ENCODE measurements around the gene TFRC. TPM values are rescaled to one million over a fixed set of nuclear protein-coding genes. Genes with fewer than 3 reads are reported as not detected.
"Not testable (repeated sequence)": the region's sequence is repeated elsewhere in the genome, so short reads cannot be mapped to it uniquely, and the experiment has no call there.

Gene TFRC
- total RNA-seq, 1 donor = 80.3 TPM

GRCh38 chr3:196020373-196020772 lies 61.5 kb downstream of the TFRC start:
- no peak overlapping the region for H3K4me3 ChIP-seq (ENCODE audit: low read depth, low read length)
- no peak for DNase-seq (ENCODE audit: low read depth)
- no peak for TF ChIP-seq CTCF (IDR thresholded peaks at IDR 0.05; ENCODE audit: insufficient read depth, low read length)

- H3K4me3 ChIP-seq (ENCODE audit: low read depth, low read length) = not testable (repeated sequence)
- peak; percentile 39 for DNase-seq (ENCODE audit: low read depth)
Observed at GRCh38 chr3:196019576-196019975, 62.3 kb downstream of the TFRC start.

- not testable (repeated sequence) for H3K4me3 ChIP-seq (ENCODE audit: low read depth, low read length); DNase-seq (ENCODE audit: low read depth)
Observed at GRCh38 chr3:196018159-196018558, 63.7 kb downstream of the TFRC start.

GRCh38 chr3:196016485-196016884 lies 65.4 kb downstream of the TFRC start:
- no peak for TF ChIP-seq CTCF (IDR thresholded peaks at IDR 0.05; ENCODE audit: insufficient read depth, low read length)
- H3K4me3 ChIP-seq (ENCODE audit: low read depth, low read length) = no peak overlapping the region
- peak; percentile 67 for DNase-seq (ENCODE audit: low read depth)

- DNase-seq (ENCODE audit: low read depth) = no peak
- no peak for TF ChIP-seq CTCF (IDR thresholded peaks at IDR 0.05; ENCODE audit: insufficient read depth, low read length)
- H3K4me3 ChIP-seq (ENCODE audit: low read depth, low read length) = no peak overlapping the region
Observed at GRCh38 chr3:196016059-196016458, 65.8 kb downstream of the TFRC start.

GRCh38 chr3:196013587-196014487 lies 68.1 kb downstream of the TFRC start:
- no peak overlapping the region for H3K4me3 ChIP-seq (ENCODE audit: low read depth, low read length)
- TF ChIP-seq CTCF (IDR thresholded peaks at IDR 0.05; ENCODE audit: insufficient read depth, low read length) = no peak
- no peak for DNase-seq (ENCODE audit: low read depth)

- DNase-seq (ENCODE audit: low read depth) = no peak
- no peak for TF ChIP-seq CTCF (IDR thresholded peaks at IDR 0.05; ENCODE audit: insufficient read depth, low read length)
- no peak overlapping the region for H3K4me3 ChIP-seq (ENCODE audit: low read depth, low read length)
Observed at GRCh38 chr3:196012941-196013476, 68.9 kb downstream of the TFRC start.

GRCh38 chr3:196012481-196012880 lies 69.4 kb downstream of the TFRC start:
- no peak overlapping the region for H3K4me3 ChIP-seq (ENCODE audit: low read depth, low read length)
- no peak for TF ChIP-seq CTCF (IDR thresholded peaks at IDR 0.05; ENCODE audit: insufficient read depth, low read length)
- peak; percentile 36 for DNase-seq (ENCODE audit: low read depth)
